DMS114 treated with DMSO at 0.1 percent for 48 hours (cell line): Measurements from ENCODE around the gene DDX5.
A peak's percentile ranks its signal among the peaks of the same experiment; 100 is the strongest.

Source experiments
- DNase-seq: peaks from one replicate; lab custom pipeline; 2025; ENCODE audit not compliant: unreplicated experiment; lab: John Stamatoyannopoulos, UW

Gene DDX5

GRCh38 chr17:64506201-64506575, at the start of gene DDX5:
Gene DDX5, minus strand, starts transcription at chr17:64506289. Its CDS starts 170 bp downstream, at chr17:64506119.
- DNase-seq: peak; percentile 94

GRCh38 chr17:64555281-64555680, 49.2 kb upstream of the DDX5 start:
- no peak for DNase-seq

- no peak for DNase-seq
Measured at GRCh38 chr17:64554028-64554637, 48.0 kb upstream of the DDX5 start.

- no peak for DNase-seq
Measured at GRCh38 chr17:64551461-64551860, 45.4 kb upstream of the DDX5 start.

- no peak for DNase-seq
Measured at GRCh38 chr17:64547319-64547718, 41.2 kb upstream of the DDX5 start.

GRCh38 chr17:64546716-64547115, 40.6 kb upstream of the DDX5 start:
- no peak for DNase-seq

- no peak for DNase-seq
Measured at GRCh38 chr17:64544742-64545141, 38.7 kb upstream of the DDX5 start.

- DNase-seq: no peak
Measured at GRCh38 chr17:64540118-64540776, 34.2 kb upstream of the DDX5 start.

GRCh38 chr17:64538508-64539130, 32.5 kb upstream of the DDX5 start:
- no peak for DNase-seq

- DNase-seq: no peak
Measured at GRCh38 chr17:64537488-64537887, 31.4 kb upstream of the DDX5 start.

- DNase-seq: no peak
Measured at GRCh38 chr17:64536913-64537312, 30.8 kb upstream of the DDX5 start.

GRCh38 chr17:64535357-64535756, 29.3 kb upstream of the DDX5 start:
- no peak for DNase-seq

- no peak for DNase-seq
Measured at GRCh38 chr17:64534187-64534586, 28.1 kb upstream of the DDX5 start.

- no peak for DNase-seq
Measured at GRCh38 chr17:64533784-64534183, 27.7 kb upstream of the DDX5 start.

GRCh38 chr17:64532409-64532808, 26.3 kb upstream of the DDX5 start:
- DNase-seq: no peak

GRCh38 chr17:64531955-64532371, 25.9 kb upstream of the DDX5 start:
- no peak for DNase-seq

- DNase-seq: no peak
Measured at GRCh38 chr17:64529221-64529620, 23.1 kb upstream of the DDX5 start.

GRCh38 chr17:64527914-64528313, 21.8 kb upstream of the DDX5 start:
- DNase-seq: no peak

- no peak for DNase-seq
Measured at GRCh38 chr17:64520359-64520758, 14.3 kb upstream of the DDX5 start.

GRCh38 chr17:64519601-64520000, 13.5 kb upstream of the DDX5 start:
- no peak for DNase-seq

GRCh38 chr17:64515829-64516228, 9.7 kb upstream of the DDX5 start:
- DNase-seq: no peak

GRCh38 chr17:64515419-64515818, 9.3 kb upstream of the DDX5 start:
- no peak for DNase-seq

GRCh38 chr17:64509179-64509578, 3.1 kb upstream of the DDX5 start:
- DNase-seq: no peak
